Type B pancreatic cell (in vitro differentiated cells): Measurements from ENCODE around the gene RPS6KA1. TPM values are rescaled to one million over a fixed set of nuclear protein-coding genes. Genes with fewer than 3 reads are reported as not detected.

ENCODE experiments used
- DNase-seq: peaks from one replicate; pipeline ENCODE4 v3.0.0; 2021; ENCODE audit warnings: mixed read lengths; ENCODE audit not compliant: unreplicated experiment; ENCODE audit errors: extremely low spot score
- H3K27ac Mint-ChIP-seq: 2 replicates; pipeline ENCODE4 v1.8.0; 2021; ENCODE audit warnings: mild to moderate bottlenecking, mixed read lengths
- H3K27me3 Mint-ChIP-seq: 2 replicates; pipeline ENCODE4 v1.8.0; 2021; ENCODE audit warnings: mixed read lengths
- H3K36me3 Mint-ChIP-seq: 2 replicates; pipeline ENCODE4 v1.8.0; 2021; ENCODE audit warnings: mixed read lengths
- H3K4me1 Mint-ChIP-seq: one replicate; pipeline ENCODE4 v1.8.0; 2021; ENCODE audit warnings: mixed read lengths; ENCODE audit not compliant: unreplicated experiment
- H3K4me3 Mint-ChIP-seq: 2 replicates; pipeline ENCODE4 v1.8.0; 2021; ENCODE audit warnings: mild to moderate bottlenecking, mixed read lengths
- H3K9me3 Mint-ChIP-seq: 2 replicates; pipeline ENCODE4 v1.8.0; 2021; ENCODE audit warnings: mixed read lengths
- CTCF ChIP-seq: fragments of 200-600 bp; sonication (generic); conservative IDR thresholded peaks from 2 replicates; pipeline ENCODE4 v1.5.0; 2021; ENCODE audit warnings: antibody characterized with exemption, mild to moderate bottlenecking
- total RNA-seq: library from RNA; stranded (reverse); gene quantifications from 2 replicates; pipeline ENCODE4 v1.2.1, GENCODE V29; 2021; ENCODE audit warnings: low replicate concordance

Gene RPS6KA1
- total RNA-seq, 1 donor from 2014 or later: 27.7 TPM

- no peak for DNase-seq
Observed at GRCh38 chr1:26531651-26532131, 2.1 kb downstream of the RPS6KA1 start.

GRCh38 chr1:26533951-26534509, 4.5 kb downstream of the RPS6KA1 start:
- TF ChIP-seq CTCF: no peak
- no peak overlapping the region for H3K27ac Mint-ChIP-seq
- no peak overlapping the region for H3K4me3 Mint-ChIP-seq
- peaks cover 13% of the 10 kb centered on the region for H3K4me1 Mint-ChIP-seq
- no peaks in the 10 kb centered on the region for H3K36me3 Mint-ChIP-seq
- no peaks in the 10 kb centered on the region for H3K27me3 Mint-ChIP-seq
- H3K9me3 Mint-ChIP-seq: no peaks in the 10 kb centered on the region
- DNase-seq: no peak

More at GRCh38 chr1:26531651-26532131, 2.1 kb downstream of the RPS6KA1 start:
- TF ChIP-seq CTCF: no peak
- peak overlapping the region; percentile 80 for H3K27ac Mint-ChIP-seq
- H3K9me3 Mint-ChIP-seq: no peaks in the 10 kb centered on the region
- H3K4me3 Mint-ChIP-seq: peak overlapping the region; percentile 89
- H3K27me3 Mint-ChIP-seq: peaks cover 4% of the 10 kb centered on the region
- peaks cover 8% of the 10 kb centered on the region for H3K4me1 Mint-ChIP-seq
- H3K36me3 Mint-ChIP-seq: no peaks in the 10 kb centered on the region

- Mint-ChIP-seq H3K36me3 (no peaks in the 10 kb centered on the region), H3K27ac (no peak overlapping the region), H3K4me3 (no peak overlapping the region), H3K9me3 (no peaks in the 10 kb centered on the region), H3K4me1 (peaks cover 12% of the 10 kb centered on the region), H3K27me3 (no peaks in the 10 kb centered on the region)
- TF ChIP-seq CTCF: no peak
- DNase-seq: no peak
Observed at GRCh38 chr1:26535201-26535600, 5.6 kb downstream of the RPS6KA1 start.

GRCh38 chr1:26536081-26536480, 6.5 kb downstream of the RPS6KA1 start:
- Mint-ChIP-seq H3K27me3 (no peaks in the 10 kb centered on the region), H3K9me3 (no peaks in the 10 kb centered on the region)
- DNase-seq: no peak

GRCh38 chr1:26536521-26536920, 7.0 kb downstream of the RPS6KA1 start:
- Mint-ChIP-seq H3K27me3 (no peaks in the 10 kb centered on the region), H3K27ac (no peak overlapping the region), H3K9me3 (no peaks in the 10 kb centered on the region), H3K4me3 (no peak overlapping the region), H3K36me3 (no peaks in the 10 kb centered on the region), H3K4me1 (peaks cover 9% of the 10 kb centered on the region)
- TF ChIP-seq CTCF: no peak
- no peak for DNase-seq

More at GRCh38 chr1:26536081-26536480, 6.5 kb downstream of the RPS6KA1 start:
- Mint-ChIP-seq H3K4me3 (no peak overlapping the region), H3K4me1 (peaks cover 9% of the 10 kb centered on the region), H3K27ac (no peak overlapping the region), H3K36me3 (no peaks in the 10 kb centered on the region)
- no peak for TF ChIP-seq CTCF
